ENCODE measurements around the gene FOXI3. TPM values are rescaled to one million over a fixed set of nuclear protein-coding genes. Genes with fewer than 3 reads are reported as not detected.
"Not testable (repeated sequence)": the region's sequence is repeated elsewhere in the genome, so short reads cannot be mapped to it uniquely, and the experiment has no call there.

FOXI3 gene
- total RNA-seq, 1 donor from 2014 or later, result not detected

GRCh38 chr2:88442473-88442872 is 10.0 kb downstream of the FOXI3 start:
- DNase-seq (ENCODE audit: extremely low read depth, low read depth, low spot score), result no peak

GRCh38 chr2:88442061-88442460 is 10.4 kb downstream of the FOXI3 start:
- no peak for DNase-seq (ENCODE audit: extremely low read depth, low read depth, low spot score)

GRCh38 chr2:88437010-88437409 is 15.5 kb downstream of the FOXI3 start:
- DNase-seq (ENCODE audit: extremely low read depth, low read depth, low spot score), result no peak

- no peak for DNase-seq (ENCODE audit: extremely low read depth, low read depth, low spot score)
Measured at GRCh38 chr2:88429929-88430328, 22.6 kb downstream of the FOXI3 start.

- no peak for DNase-seq (ENCODE audit: extremely low read depth, low read depth, low spot score)
Measured at GRCh38 chr2:88423733-88424132, 28.8 kb downstream of the FOXI3 start.

GRCh38 chr2:88419051-88419450 is 33.4 kb downstream of the FOXI3 start:
- not testable (repeated sequence) for DNase-seq (ENCODE audit: extremely low read depth, low read depth, low spot score)

GRCh38 chr2:88416016-88416663 is 36.4 kb downstream of the FOXI3 start:
- DNase-seq (ENCODE audit: extremely low read depth, low read depth, low spot score), result no peak

- DNase-seq (ENCODE audit: extremely low read depth, low read depth, low spot score), result not testable (repeated sequence)
Measured at GRCh38 chr2:88408870-88409269, 43.6 kb downstream of the FOXI3 start.

- DNase-seq (ENCODE audit: extremely low read depth, low read depth, low spot score), result no peak
Measured at GRCh38 chr2:88400037-88400767, 52.3 kb downstream of the FOXI3 start.

GRCh38 chr2:88398180-88398579 is 54.3 kb downstream of the FOXI3 start:
- no peak for DNase-seq (ENCODE audit: extremely low read depth, low read depth, low spot score)

Other genes starting within 250 kb of the FOXI3 start
- gene EIF2AK3, start 174.8 kb upstream of the FOXI3 start, total RNA-seq, result 20.7 and 29.8 TPM in 2 replicates
- 13.2 and 15.2 TPM in 2 replicates for gene RPIA, start 239.0 kb upstream of the FOXI3 start, total RNA-seq